Keratinocyte (primary cell): ENCODE results near the gene KCNH6.

Experiments used
- CTCF ChIP-seq, 3 experiments: IDR thresholded peaks in 1 of 3; conservative IDR thresholded peaks in 1 of 3; optimal IDR thresholded peaks in 1 of 3; 2 replicates in 2 of 3; 3 replicates in 1 of 3; pipeline versions ENCODE3 to v1.5.1; 2011; ENCODE audit warnings: low read length in 3 of 3, mild to moderate bottlenecking in 3 of 3, moderate library complexity in 2 of 3, control low read depth in 1 of 3, inconsistent platforms in 1 of 3; ENCODE audit not compliant: insufficient read depth in 2 of 3; ENCODE audit errors: extremely low read depth in 1 of 3
- EZH2 ChIP-seq: IDR thresholded peaks from one replicate; pipeline ENCODE4 v1.6.1; 2012; ENCODE audit warnings: inconsistent platforms, mild to moderate bottlenecking, low read length, moderate library complexity

DNA sequence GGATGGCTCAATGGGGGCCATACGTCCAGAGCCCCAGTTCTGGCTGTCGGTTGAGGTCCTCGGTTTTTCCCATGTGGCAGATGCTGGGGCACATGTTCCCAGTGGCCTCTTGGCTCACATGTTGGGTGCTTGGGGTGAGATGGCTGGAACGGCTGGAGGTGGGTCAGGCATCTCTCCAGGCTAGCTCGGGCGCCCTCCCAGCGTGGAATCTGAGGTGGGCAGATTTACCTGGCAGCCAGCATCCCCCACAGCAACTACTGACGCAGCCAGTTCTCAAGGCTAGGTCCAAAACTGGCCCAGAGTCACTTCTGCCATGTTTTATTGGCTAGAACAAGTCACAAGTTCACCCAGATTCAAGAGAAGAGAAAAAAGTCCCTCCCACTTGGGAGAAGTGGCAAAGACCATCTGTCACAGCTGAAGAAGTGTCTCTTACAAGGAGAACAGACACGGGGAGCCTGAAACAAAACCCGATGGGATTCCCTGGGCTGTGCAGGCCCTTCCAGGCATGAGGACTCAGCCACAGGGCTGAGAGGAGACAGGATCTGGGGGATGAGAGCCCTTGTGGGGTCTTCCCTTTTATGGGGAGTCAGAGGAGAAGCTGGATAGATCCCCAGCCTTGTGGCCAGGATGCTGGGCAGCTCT is 31.1 kb upstream of the KCNH6 start:
- no peak for TF ChIP-seq CTCF (optimal IDR thresholded peaks at IDR 0.05 in 1 of 3, IDR thresholded peaks at IDR 0.05 in 1 of 3, conservative IDR thresholded peaks at IDR 0.05 in 1 of 3; ENCODE audit: extremely low read depth in 1 of 3, insufficient read depth in 2 of 3, low read length in 3 of 3)
- no peak for TF ChIP-seq EZH2
